H1 (cell line): ENCODE data around the gene CHMP4A. TPM values are rescaled to one million over a fixed set of nuclear protein-coding genes. Genes with fewer than 3 reads are reported as not detected.

Source experiments
- EZH2 ChIP-seq: fragments of 200-600 bp; sonication (generic); IDR thresholded peaks from 2 replicates; pipeline ENCODE4 v1.7.1; 2012; ENCODE audit warnings: low read depth, mild to moderate bottlenecking, moderate library complexity, low read length, inconsistent platforms; ENCODE audit not compliant: severe bottlenecking
- KDM5A ChIP-seq: fragments of 200-600 bp; IDR thresholded peaks from 2 replicates; pipeline ENCODE4 v1.7.1; 2012; ENCODE audit warnings: mild to moderate bottlenecking, low read length, inconsistent platforms, mixed read lengths
- MAFK ChIP-seq: IDR thresholded peaks from 2 replicates; pipeline ENCODE4 v1.6.1; 2012; ENCODE audit warnings: low read depth, mild to moderate bottlenecking, improper control_type of control experiment, low read length
- NRF1 ChIP-seq: IDR thresholded peaks from 2 replicates; pipeline ENCODE4 v1.6.1; 2011; ENCODE audit warnings: mild to moderate bottlenecking, low read depth, low read length, improper control_type of control experiment
- PHF8 ChIP-seq: fragments of 200-600 bp; sonication (generic); conservative IDR thresholded peaks from 2 replicates; pipeline ENCODE4 v1.7.1; 2012; ENCODE audit warnings: low read depth, mild to moderate bottlenecking, inconsistent platforms, low read length, moderate library complexity
- SP1 ChIP-seq: IDR thresholded peaks from 2 replicates; pipeline ENCODE4 v1.6.1; 2011; ENCODE audit warnings: low read depth, low read length
- ZNF274 ChIP-seq: IDR thresholded peaks from 2 replicates; pipeline ENCODE4 v1.7.0; 2012; ENCODE audit warnings: low read length, borderline replicate concordance; ENCODE audit errors: extremely low read depth
- polyA plus RNA-seq, 7 experiments: library from polyadenylated mRNA; depleted of rRNA in 3 of 7; stranded (reverse) in 5 of 7; unstranded in 2 of 7; fragments of >200 nt in 5 of 7; fragments of 200-250 nt in 2 of 7; gene quantifications; 1 replicate in 5 of 7; 2 replicates in 1 of 7; 4 replicates in 1 of 7; pipeline versions ENCODE4 v1.2.1 to v1.2.3, GENCODE V29; 2011 to 2013; ENCODE audit warnings: missing spikeins in 2 of 7, mixed read lengths in 2 of 7
- total RNA-seq: library from RNA; stranded (reverse); fragmentation: NEBNext Ultra II Directional; extraction: Animal tissue kit (Norgen Biotek cat#: 25700); gene quantifications from 2 replicates; pipeline ENCODE4 v1.2.1, GENCODE V29; 2021
- TF ChIP-seq, protein P1 (sequence below): fragments of 300-600 bp; sonication (generic); IDR thresholded peaks from 2 replicates; pipeline ENCODE4 v1.7.1; 2012; ENCODE audit warnings: low read length, moderate library complexity, mild to moderate bottlenecking, inconsistent platforms; ENCODE audit not compliant: insufficient replicate concordance

CHMP4A gene
- total and polyA plus RNA-seq, 2 of the 8 experiments (the other 6 are each of a cell fraction or from before 2014, with no cell fraction given), result 32.9 to 37.6 TPM

DNA sequence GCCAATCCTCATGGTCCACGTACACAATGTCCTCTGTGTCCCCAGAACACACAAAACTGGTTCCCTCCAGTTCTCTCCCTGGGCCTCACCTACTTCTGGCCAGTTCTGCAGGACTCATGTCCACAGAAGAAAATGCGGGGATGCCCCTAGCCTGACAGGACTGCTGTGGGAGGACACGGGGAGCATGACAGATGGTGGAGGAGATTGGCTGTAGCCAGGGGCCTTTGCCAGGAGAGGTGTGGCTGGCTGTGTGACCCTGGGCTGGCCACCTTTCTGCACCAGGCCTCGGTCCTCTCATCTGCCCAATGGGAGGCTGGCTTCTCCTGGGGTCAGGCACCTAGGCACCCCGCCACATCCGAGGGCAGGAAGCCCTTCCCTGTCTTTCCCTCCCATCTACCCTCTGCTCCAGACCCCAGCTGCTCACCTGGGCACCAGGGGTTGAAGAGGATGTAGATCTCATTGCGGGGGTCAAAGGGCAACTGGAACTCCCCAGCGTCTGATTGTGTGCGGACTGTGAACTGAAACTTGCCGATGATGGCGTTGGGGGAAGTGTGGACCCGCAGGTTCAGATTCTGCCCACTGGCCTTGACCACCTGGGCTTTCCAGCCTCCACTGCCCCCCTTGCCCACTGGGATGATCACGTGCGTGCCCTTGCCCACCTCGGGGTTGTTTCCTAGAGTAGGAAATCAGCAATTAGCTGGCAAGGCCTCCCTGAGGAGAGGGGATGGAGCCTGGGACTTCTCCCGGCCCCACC is 46.9 kb upstream of the CHMP4A start (continued):
- TF ChIP-seq ZNF274, result no peak
- no peak for TF ChIP-seq SP1
- TF ChIP-seq NRF1, result no peak
- TF ChIP-seq EZH2, result no peak
- TF ChIP-seq, protein P1, sequence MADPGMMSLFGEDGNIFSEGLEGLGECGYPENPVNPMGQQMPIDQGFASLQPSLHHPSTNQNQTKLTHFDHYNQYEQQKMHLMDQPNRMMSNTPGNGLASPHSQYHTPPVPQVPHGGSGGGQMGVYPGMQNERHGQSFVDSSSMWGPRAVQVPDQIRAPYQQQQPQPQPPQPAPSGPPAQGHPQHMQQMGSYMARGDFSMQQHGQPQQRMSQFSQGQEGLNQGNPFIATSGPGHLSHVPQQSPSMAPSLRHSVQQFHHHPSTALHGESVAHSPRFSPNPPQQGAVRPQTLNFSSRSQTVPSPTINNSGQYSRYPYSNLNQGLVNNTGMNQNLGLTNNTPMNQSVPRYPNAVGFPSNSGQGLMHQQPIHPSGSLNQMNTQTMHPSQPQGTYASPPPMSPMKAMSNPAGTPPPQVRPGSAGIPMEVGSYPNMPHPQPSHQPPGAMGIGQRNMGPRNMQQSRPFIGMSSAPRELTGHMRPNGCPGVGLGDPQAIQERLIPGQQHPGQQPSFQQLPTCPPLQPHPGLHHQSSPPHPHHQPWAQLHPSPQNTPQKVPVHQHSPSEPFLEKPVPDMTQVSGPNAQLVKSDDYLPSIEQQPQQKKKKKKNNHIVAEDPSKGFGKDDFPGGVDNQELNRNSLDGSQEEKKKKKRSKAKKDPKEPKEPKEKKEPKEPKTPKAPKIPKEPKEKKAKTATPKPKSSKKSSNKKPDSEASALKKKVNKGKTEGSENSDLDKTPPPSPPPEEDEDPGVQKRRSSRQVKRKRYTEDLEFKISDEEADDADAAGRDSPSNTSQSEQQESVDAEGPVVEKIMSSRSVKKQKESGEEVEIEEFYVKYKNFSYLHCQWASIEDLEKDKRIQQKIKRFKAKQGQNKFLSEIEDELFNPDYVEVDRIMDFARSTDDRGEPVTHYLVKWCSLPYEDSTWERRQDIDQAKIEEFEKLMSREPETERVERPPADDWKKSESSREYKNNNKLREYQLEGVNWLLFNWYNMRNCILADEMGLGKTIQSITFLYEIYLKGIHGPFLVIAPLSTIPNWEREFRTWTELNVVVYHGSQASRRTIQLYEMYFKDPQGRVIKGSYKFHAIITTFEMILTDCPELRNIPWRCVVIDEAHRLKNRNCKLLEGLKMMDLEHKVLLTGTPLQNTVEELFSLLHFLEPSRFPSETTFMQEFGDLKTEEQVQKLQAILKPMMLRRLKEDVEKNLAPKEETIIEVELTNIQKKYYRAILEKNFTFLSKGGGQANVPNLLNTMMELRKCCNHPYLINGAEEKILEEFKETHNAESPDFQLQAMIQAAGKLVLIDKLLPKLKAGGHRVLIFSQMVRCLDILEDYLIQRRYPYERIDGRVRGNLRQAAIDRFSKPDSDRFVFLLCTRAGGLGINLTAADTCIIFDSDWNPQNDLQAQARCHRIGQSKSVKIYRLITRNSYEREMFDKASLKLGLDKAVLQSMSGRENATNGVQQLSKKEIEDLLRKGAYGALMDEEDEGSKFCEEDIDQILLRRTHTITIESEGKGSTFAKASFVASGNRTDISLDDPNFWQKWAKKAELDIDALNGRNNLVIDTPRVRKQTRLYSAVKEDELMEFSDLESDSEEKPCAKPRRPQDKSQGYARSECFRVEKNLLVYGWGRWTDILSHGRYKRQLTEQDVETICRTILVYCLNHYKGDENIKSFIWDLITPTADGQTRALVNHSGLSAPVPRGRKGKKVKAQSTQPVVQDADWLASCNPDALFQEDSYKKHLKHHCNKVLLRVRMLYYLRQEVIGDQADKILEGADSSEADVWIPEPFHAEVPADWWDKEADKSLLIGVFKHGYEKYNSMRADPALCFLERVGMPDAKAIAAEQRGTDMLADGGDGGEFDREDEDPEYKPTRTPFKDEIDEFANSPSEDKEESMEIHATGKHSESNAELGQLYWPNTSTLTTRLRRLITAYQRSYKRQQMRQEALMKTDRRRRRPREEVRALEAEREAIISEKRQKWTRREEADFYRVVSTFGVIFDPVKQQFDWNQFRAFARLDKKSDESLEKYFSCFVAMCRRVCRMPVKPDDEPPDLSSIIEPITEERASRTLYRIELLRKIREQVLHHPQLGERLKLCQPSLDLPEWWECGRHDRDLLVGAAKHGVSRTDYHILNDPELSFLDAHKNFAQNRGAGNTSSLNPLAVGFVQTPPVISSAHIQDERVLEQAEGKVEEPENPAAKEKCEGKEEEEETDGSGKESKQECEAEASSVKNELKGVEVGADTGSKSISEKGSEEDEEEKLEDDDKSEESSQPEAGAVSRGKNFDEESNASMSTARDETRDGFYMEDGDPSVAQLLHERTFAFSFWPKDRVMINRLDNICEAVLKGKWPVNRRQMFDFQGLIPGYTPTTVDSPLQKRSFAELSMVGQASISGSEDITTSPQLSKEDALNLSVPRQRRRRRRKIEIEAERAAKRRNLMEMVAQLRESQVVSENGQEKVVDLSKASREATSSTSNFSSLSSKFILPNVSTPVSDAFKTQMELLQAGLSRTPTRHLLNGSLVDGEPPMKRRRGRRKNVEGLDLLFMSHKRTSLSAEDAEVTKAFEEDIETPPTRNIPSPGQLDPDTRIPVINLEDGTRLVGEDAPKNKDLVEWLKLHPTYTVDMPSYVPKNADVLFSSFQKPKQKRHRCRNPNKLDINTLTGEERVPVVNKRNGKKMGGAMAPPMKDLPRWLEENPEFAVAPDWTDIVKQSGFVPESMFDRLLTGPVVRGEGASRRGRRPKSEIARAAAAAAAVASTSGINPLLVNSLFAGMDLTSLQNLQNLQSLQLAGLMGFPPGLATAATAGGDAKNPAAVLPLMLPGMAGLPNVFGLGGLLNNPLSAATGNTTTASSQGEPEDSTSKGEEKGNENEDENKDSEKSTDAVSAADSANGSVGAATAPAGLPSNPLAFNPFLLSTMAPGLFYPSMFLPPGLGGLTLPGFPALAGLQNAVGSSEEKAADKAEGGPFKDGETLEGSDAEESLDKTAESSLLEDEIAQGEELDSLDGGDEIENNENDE, result no peak
- TF ChIP-seq PHF8, result no peak
- TF ChIP-seq MAFK, result no peak
- no peak for TF ChIP-seq KDM5A
